NCI-H2107 (cell line): Measurements from ENCODE around the gene HIGD1C.
"Not testable (repeated sequence)": the region's sequence is repeated elsewhere in the genome, so short reads cannot be mapped to it uniquely, and the experiment has no call there.

ENCODE experiments used
- DNase-seq: peaks from one replicate; lab custom pipeline; 2025; lab: John Stamatoyannopoulos, UW

HIGD1C gene

DNA sequence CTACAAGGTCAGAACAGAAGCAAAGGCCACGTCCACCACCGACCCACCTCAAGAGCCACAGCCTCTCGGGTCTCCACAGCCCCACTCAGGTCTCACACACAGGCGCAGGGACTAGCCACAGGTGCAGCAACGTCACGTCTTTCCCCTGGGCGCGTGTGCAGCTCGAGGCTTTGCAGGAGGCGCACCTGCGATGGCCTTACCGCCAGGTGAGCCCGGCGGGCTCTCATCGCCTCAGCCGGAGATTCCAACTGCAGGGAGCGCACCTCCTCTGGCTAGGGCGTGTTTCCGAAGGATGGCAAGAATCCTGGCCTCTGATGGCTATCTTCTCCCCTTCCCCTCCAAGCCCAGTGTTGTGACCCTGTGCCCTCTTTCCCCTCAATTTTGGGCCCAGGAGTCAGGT lies at the start of gene HIGD1C:
TSS of gene HIGD1C (plus strand) at position 35 of the 400 bp plus-strand sequence. CDS start 1,455 bp downstream, outside the sequence.
- DNase-seq = no peak

DNA sequence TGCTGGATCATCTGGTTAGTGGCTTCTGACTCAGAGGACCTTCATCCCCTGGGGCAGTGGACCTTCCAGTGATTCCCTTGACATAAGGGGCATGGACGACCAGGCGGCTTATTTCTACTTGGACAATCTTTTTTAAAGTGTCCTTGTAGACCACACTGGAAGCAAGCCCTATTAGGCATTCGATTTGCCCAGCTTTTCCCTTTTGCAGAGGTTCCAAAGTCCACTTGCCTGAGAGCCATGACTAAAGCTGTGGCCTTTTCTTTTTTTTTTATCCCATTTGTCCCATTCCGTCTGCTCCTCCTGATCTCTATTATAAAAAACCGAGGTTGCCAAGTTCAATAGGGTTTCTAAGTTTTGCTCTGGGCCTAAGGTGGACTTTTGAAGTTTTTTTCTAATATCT lies 43.9 kb upstream of the HIGD1C start:
- DNase-seq = not testable (repeated sequence)

DNA sequence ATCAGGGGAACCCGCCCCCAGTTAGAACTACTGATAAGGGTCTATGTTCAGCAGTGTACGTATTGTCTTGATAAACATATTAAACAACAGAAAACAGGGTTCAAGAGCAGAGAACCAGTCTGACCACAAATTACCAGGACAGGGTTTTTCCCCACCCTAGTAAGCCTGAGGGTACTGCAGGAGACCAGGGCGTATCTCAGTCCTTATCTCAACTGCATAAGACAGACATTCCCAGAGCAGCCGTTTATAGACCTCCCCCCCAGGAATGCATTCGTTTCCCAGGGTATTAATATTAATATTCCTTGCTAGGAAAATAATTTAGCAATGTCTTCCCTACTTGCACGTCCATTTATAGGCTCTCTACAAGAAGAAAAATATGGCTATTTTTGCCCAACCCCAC lies 40.0 kb upstream of the HIGD1C start:
- DNase-seq = not testable (repeated sequence)

DNA sequence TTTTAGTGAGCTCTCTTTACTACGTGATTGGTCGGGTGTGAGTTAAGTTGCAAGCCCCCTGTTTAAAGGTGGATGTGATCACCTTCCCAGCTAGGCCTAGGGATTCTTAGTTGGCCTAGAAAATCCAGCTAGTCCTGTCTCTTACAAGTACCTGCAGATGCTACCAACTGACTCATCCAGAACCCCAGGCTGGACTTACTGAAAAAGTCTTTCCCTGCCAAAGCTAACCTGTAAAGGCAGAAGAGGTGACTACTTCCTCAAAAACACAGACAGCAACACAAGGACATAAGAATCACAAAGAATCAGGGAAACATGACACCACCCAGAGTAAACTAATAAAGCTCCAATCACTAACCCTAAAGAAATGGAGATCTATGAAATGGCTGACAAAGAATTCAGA lies 39.1 kb upstream of the HIGD1C start:
- no peak for DNase-seq

DNA sequence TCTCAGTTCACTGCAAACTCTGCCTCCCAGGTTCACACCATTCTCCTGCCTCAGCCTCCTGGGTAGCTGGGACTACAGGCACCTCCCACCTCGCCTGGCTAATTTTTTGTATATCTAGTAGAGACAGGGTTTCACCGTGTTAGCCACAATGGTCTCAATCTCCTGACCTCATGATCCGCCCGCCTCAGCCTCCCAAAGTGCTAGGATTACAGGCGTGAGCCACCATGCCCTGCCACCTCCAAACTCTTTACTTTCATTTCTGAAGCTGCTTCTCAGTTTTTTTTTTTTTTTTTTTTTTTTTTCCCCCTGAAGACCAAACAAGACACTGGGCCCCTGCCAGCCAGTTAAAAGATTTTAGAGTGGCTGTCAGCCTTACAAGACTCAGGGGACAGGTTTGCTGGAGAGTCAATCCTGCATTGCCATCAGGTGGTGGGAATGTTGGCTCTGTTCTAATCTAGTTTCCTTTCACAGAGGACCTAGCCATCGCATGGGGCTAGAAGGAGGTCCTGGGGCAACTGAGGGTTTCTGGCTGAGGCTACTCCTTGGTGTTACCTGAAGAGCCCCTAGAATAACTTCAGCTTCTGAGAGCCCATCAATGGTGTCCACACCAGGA lies 37.4 kb upstream of the HIGD1C start:
- no peak for DNase-seq

DNA sequence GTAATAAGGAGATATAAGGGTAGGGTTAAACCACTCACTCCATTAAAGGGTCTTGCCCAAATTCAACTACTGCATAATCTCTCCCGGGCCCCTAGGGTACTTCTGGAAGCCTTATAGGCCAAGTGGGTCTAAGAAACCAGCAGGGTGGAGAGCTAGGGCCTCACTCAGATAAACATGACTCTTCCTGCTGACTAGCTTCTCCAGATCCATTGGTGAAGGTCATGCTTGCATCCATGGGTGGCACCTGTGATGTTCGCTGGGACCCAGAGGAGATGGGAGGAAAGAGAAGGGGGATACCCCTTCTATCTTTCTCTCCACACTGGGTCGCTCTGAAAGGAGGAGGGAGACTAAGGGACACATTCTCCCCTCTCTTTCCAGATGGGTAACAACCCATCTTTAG lies 36.1 kb upstream of the HIGD1C start:
- DNase-seq = no peak

DNA sequence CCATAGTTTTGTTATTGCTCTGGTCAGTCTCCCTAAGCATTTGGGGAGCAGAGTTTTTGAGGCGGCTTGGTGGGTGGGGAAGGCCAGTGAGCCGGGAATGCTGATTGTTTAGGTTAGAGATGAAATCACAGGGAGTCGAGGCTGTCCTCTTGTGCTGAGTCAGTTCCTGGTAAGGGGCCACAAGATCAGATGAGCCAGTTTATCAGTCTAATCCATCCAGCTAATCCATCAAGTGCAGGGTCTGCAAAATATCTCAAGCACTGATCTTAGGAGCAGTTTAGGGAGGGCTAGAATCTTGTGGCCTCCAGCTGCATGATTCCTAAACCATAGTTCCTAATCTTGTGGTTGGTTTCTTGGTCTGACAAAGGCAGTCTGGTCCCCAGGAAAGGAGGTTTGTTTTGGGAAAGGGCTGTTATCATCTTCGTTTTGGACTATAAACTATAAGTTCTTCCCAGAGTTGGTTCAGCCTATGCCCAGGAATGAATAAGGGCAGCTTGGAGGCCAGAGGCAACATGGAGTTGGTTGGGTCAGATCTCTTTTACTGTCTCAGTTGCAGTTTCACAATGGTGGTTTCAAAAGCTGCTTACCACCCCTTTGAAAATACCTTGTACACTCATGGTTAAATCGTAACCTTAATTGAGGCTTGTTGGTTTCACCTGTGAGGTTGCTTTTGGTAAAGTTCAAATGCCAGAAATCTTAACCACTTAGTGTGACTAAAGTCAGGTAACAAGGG lies 33.6 kb upstream of the HIGD1C start:
- no peak for DNase-seq

DNA sequence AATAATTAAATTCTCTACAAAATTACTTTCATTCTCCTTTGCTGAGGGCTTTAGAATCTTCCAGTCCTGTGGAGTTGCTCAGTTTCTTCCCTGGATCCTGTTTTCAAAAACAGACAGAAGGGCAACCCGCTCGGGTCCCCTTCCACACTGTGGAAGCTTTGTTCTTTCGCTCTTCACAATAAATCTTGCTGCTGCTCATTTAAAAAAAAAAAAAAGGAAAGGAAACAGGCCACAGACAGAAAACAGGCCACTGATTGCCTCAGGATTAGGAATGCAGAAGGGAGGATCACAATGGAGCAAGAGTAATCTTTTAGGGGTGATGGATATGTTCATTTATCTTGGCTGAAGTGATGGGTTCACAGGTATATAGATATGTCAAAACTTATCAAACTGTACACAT lies 29.5 kb upstream of the HIGD1C start:
- no peak for DNase-seq

DNA sequence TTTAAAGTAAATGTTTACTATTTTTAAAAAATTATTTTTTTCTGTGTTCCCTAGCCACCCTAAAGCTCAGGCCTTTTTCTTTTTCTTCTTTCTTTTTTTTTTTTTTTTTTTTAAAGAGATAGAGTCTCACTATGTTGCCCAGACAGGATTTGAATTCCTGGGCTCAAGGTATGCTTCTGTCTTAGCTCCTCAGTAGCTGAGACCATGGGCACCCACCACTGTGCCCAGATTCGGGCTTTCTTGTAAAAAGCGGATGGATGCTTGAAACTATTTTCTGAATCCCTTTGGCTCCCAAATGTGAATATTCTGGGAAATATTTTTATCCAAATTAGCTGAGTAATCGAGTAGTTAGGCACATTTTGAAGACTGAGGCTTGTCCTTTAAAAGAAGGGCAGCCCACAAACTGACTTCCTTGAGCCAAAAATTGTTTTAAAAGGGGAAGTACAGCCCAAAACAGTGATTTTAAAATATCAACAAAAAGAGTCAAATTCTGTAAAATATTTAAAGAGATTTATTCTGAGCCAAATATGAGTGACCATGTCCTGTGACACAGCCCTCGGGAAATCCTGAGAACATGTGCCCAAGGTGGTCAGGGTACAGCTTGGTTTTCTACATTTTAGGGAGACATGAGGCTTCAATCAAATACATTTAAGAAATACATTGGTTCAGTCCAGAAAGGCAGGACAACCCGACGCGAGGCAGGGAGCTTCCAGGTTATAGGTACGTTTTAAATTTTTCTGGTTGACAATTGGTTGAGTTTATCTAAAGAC lies 28.8 kb upstream of the HIGD1C start:
- DNase-seq = no peak

DNA sequence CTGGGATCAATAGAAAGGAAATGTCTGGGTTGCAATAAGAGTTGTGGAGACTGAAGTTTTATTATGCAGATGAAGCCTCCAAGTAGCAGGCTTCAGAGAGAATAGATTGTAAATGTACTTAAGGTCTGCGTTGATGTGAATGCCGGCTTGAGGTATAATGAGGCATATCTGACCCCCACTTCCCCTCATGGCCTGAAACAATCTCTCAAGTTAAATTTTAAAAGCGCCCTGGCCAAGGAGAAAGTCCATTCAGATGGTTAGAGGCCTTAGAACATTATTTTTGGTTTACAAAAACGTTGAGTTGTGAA lies 28.3 kb upstream of the HIGD1C start:
- no peak for DNase-seq

DNA sequence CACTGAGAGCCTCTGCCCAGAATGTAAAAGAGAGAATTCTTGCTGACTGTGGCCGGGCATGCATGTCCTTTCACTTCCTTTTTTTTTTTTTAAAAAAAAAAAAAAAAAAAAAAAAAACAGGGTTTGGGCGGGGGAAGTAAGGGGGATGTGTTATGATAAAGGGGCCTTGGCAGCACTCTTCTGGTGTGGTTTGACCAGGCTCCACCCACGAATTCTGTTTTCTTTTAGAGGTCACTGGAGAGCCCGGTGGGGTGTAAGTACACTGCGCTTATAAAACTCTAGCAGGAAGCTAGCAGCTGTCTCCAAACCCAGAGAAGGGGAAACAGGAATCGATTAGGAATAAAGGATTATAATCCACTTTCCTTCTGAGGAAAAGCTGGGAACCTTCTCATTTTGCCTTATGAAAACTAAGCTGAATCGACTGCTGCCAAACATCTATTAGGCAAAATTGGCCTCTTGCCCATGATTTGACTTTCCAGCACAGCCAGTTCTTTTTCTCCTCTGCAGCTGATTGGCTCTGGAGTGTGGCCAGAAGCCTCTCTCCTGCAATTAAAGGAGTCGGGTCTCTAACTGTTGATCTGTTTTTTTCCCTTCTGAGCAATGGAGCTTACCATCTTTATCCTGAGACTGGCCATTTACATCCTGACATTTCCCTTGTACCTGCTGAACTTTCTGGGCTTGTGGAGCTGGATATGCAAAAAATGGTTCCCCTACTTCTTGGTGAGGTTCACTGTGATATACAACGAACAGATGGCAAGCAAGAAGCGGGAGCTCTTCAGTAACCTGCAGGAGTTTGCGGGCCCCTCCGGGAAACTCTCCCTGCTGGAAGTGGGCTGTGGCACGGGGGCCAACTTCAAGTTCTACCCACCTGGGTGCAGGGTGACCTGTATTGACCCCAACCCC lies 27.7 kb upstream of the HIGD1C start:
- peak; percentile 85 for DNase-seq

DNA sequence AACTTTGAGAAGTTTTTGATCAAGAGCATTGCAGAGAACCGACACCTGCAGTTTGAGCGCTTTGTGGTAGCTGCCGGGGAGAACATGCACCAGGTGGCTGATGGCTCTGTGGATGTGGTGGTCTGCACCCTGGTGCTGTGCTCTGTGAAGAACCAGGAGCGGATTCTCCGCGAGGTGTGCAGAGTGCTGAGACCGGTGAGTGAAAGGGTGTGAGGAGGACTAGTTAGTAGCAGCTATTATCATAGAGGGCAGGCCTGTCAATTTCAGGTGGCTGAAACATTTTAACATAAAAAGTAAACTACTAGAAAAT lies 27.0 kb upstream of the HIGD1C start:
- DNase-seq = no peak

DNA sequence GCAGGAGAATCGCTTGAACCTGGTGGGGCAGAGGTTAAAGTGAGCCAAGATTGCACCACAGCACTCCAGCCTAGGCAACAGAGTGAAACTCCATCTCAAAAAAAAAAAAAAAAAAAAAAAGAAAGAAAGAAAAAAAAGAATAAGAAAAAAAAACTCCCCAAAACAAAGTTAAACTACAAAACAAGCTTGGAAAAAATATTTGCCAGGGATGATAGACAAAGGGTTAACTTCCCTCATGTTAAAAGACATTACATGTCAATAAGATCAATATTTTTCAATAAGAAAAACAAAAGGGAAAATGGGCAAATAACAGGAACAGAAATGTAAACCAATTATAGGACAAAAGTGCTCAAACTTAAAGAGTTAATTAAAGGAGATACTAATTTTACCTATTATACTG lies 26.4 kb upstream of the HIGD1C start:
- DNase-seq = no peak

DNA sequence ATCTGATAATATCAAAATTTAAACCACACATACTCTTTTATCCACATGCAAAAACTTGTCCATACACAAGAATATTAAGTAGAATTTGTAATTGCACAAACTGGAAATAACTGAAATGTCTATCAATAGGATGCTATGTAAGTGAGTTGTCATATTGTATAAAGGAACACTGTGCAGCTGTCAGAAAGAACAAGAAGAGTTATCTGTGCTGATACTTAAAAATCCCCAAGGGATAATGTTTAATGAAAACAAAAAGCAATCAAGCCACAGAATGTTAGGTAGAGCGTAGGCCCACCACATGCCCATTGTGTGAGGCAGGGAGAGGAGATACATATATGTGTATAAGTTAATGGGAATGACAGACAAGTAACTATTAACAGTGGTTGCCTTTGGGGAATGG lies 25.9 kb upstream of the HIGD1C start:
- no peak for DNase-seq

DNA sequence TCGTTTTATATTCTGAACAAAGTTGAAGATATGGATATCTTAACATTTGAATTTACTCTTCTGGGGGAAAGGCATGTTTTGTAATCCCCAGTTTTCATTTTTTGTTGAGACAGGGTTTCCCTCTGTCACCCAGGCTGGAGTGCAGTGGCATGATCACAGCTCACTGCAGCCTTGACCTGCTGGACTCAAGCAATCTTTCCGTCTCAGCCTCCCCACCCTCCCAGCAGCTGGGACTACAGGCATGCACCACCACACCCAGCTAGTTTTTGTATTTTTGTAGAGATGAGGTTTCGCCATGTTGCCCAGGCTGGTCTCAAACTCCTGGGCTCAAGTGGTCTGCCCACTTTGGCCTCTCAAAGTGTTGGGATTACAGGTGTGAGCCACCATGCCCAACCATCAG lies 25.4 kb upstream of the HIGD1C start:
- not testable (repeated sequence) for DNase-seq

DNA sequence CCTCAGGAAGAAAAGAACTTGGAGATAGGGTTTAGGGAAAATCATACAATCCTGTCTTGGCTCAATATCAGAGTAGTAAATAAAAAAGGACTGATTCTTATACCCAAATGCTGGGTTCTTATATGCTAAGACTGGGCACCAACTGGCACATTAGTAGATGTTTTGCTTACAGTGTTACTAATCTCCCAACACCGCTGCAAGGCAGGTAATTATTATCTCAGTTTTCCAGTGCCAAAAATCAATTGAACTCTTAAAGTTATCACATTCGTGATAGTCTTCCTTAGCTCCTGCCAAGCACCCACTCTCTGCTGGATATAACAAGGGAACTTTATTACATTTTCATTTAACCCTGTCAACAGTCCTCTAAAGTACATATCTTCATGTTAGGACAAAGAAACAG lies 25.0 kb upstream of the HIGD1C start:
- DNase-seq = no peak

DNA sequence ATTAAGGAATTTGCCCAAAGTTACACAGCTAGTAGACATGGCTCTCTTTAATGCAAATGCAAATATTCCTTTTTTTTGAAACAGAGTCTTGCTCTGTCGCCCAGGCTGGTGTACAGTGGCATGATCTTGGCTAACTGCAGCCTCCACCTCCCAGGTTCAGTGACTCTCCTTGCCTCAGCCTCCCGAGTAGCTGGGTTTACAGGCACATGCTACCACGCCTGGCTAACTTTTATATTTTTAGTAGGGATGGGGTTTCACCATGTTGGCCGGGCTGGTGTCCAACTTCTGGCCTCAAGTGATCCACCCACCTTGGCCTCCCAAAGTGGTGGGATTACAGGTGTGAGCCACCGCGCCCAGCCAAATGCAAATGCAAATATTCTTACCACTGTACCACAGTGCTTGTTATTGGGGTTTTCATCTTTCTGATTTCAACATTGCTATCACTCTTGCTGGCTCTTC lies 24.5 kb upstream of the HIGD1C start:
- no peak for DNase-seq

DNA sequence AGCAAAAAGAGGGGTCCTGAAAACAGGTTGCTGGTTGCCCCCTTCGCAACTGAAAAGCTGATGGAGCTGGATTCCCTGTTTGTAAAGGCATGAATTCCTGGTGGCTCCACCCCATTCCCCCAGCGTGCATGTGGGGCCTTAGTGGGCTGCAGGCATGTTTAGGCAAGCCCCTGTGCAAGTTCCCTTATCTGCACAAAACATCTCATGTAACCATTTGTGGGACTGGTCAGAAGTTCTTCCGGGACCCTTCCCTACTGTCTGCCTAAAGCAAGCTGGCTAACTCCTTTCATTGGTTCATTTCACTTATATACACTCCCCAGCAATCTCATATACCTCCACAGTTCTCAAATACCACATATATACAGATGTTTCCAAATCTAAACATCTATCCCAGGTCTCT lies 24.0 kb upstream of the HIGD1C start:
- DNase-seq = no peak

DNA sequence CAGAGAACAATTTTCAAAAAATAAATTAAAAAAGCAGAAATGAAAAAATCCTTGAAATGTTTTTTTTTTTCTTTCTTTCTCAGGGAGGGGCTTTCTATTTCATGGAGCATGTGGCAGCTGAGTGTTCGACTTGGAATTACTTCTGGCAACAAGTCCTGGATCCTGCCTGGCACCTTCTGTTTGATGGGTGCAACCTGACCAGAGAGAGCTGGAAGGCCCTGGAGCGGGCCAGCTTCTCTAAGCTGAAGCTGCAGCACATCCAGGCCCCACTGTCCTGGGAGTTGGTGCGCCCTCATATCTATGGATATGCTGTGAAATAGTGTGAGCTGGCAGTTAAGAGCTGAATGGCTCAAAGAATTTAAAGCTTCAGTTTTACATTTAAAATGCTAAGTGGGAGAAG lies 22.5 kb upstream of the HIGD1C start:
- no peak for DNase-seq

DNA sequence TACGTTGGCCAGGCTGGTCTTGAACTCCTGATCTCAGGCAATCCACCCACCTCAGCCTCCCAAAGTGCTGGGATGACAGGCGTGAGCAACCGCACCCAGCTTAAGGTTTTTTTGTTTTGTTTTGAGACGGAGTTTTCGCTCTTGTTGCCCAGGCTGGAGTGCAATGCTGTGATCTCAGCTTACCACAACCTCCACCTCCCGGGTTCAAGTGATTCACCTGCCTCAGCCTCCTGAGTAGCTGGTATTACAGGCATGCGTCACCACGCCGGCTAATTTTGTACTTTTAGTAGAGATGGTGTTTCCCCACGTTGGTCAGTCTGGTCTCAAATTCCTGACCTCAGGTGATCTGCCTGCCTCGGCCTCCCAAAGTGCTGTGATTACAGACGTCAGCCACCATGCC lies 21.9 kb upstream of the HIGD1C start:
- DNase-seq = not testable (repeated sequence)

DNA sequence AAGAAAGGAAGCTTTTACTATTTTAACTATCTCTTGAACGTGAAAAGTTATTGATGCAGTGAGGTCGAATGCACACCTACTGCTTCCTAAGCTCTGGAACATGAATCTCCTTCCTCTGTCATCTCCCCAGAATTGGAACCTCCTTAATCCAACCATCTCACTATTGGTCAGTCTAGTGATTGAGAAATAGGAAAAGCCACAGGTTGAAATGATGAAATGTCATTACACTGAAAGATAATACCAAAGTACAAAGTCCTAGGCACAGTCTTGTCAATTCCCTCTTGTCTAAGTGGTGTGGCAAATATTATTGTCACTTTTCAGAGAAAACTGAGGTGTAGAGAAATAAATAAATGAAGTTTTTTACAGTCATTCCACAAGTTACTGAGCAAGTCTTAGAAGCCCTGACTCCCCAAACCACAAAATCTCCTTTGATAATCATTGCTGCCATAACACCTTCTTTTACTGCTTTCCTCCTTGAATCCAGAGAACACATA lies 19.5 kb upstream of the HIGD1C start:
- DNase-seq = no peak

DNA sequence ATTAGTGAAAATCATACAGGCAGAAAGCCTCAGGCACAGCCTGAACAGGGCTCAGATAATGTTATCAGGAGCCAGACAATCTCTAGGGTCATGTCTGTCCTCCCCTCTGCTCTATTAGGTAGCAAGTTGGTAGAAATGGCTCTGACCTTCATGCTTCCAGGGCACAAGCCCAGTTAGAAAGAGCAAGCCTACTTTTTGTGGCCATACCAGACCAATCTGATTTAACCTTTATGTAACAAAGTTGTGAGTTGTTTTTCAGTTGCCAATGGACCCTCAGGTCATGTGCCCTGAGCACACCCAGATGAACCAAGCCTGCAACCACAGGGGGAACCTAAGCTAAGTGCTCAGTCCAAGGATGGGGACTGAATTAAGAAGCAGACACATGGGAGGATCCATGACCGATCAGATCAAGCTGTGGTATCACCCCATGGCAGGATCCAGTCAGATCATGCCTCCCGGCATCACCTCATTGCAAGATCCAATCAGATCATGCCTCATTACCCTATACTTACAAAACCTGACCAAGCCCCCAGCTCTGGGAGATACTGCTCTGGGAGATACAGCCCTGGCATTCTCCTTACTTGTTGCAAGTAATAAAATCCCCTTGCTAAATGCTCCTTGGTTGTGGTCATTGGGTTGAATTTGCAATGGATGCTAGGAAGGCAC lies 18.8 kb upstream of the HIGD1C start:
- DNase-seq = no peak
